Cardiac septum (tissue), 1 donor: ENCODE results near the gene RABEP2. TPM values are rescaled to one million over a fixed set of nuclear protein-coding genes. Genes with fewer than 3 reads are reported as not detected.
"Not testable (repeated sequence)": the region's sequence is repeated elsewhere in the genome, so short reads cannot be mapped to it uniquely, and the experiment has no call there.

Experiments
- DNase-seq: peaks from one replicate; pipeline ENCODE4 v3.0.0-alpha.2; 2020; ENCODE audit warnings: low spot score
- intact Hi-C: fragments of 100-400 bp; cut with DNase I; formaldehyde crosslinking; loops from one replicate; pipeline ENCODE4 v1.14.0; 2022
- total RNA-seq: library from RNA; stranded (reverse); fragmentation: NEBNext Ultra II Directional; extraction: Animal tissue kit (Norgen Biotek cat#: 25700); gene quantifications from one replicate; pipeline ENCODE4 v1.2.1, GENCODE V29; 2021
- donor health status: DM: no; HTN: no; CAD: no.

Gene RABEP2
- total RNA-seq, 1 donor from 2014 or later, result 14.3 TPM

GRCh38 chr16:28910086-28911031, 14.7 kb downstream of the RABEP2 start:
- DNase-seq, result no peak
- intact Hi-C loops, result no loop called here

- DNase-seq, result no peak
- intact Hi-C loops, result no loop called here
These were observed 19.2 kb downstream of the RABEP2 start for GRCh38 chr16:28905800-28906372.

GRCh38 chr16:28905229-28905754, 19.7 kb downstream of the RABEP2 start:
- intact Hi-C loops, result no loop called here
- DNase-seq, result no peak

GRCh38 chr16:28904828-28905227, 20.2 kb downstream of the RABEP2 start:
- intact Hi-C loops, result no loop called here
- no peak for DNase-seq

GRCh38 chr16:28904363-28904762, 20.7 kb downstream of the RABEP2 start:
- no peak for DNase-seq
- intact Hi-C loops, result no loop called here

GRCh38 chr16:28903344-28904042, 21.5 kb downstream of the RABEP2 start:
- no peak for DNase-seq
- intact Hi-C loops, result no loop called here

GRCh38 chr16:28902909-28903308, 22.1 kb downstream of the RABEP2 start:
- intact Hi-C loops, result no loop called here
- DNase-seq, result no peak

GRCh38 chr16:28901862-28902261, 23.2 kb downstream of the RABEP2 start:
- intact Hi-C loops, result no loop called here
- DNase-seq, result no peak

GRCh38 chr16:28900601-28901000, 24.4 kb downstream of the RABEP2 start:
- intact Hi-C loops, result no loop called here
- no peak for DNase-seq

- intact Hi-C loops, result no loop called here
- no peak for DNase-seq
These were observed 25.0 kb downstream of the RABEP2 start for GRCh38 chr16:28899882-28900590.

GRCh38 chr16:28898942-28899341, 26.1 kb downstream of the RABEP2 start:
- intact Hi-C loops, result no loop called here
- no peak for DNase-seq

GRCh38 chr16:28898266-28898665, 26.8 kb downstream of the RABEP2 start:
- intact Hi-C loops, result no loop called here
- DNase-seq, result no peak

GRCh38 chr16:28897826-28898225, 27.2 kb downstream of the RABEP2 start:
- intact Hi-C loops, result no loop called here
- no peak for DNase-seq

- intact Hi-C loops, result no loop called here
- DNase-seq, result no peak
These were observed 29.4 kb downstream of the RABEP2 start for GRCh38 chr16:28895609-28896008.

GRCh38 chr16:28893291-28893690, 31.7 kb downstream of the RABEP2 start:
- DNase-seq, result no peak
- intact Hi-C loops, result no loop called here

- intact Hi-C loops, result no loop called here
- DNase-seq, result no peak
These were observed 32.8 kb downstream of the RABEP2 start for GRCh38 chr16:28891964-28892890.

GRCh38 chr16:28890355-28890754, 34.7 kb downstream of the RABEP2 start:
- DNase-seq, intact Hi-C loops: not testable (repeated sequence)

GRCh38 chr16:28886945-28887344, 38.1 kb downstream of the RABEP2 start:
- intact Hi-C loops, result no loop called here

GRCh38 chr16:28884045-28884444, 41.0 kb downstream of the RABEP2 start:
- no peak for DNase-seq
- intact Hi-C loops, result loop anchor here (5.0 kb wide), 1 partner anchor 38 kb away; no protein-coding TSS in a partner anchor

More at GRCh38 chr16:28886945-28887344, 38.1 kb downstream of the RABEP2 start:
- no peak for DNase-seq
